Umbilical cord (tissue), 1 donor: ENCODE results near the gene NT5C1A. TPM values are rescaled to one million over a fixed set of nuclear protein-coding genes. Genes with fewer than 3 reads are reported as not detected.

Experiments used
- total RNA-seq: library from RNA; depleted of rRNA; stranded (reverse); fragments of >200 nt; gene quantifications from one replicate; pipeline ENCODE4 v1.2.3, GENCODE V29; 2014; ENCODE audit warnings: low replicate concordance; ENCODE audit not compliant: insufficient read depth

Gene NT5C1A
- total RNA-seq, 1 donor from 2014 or later: 2.9 TPM

Other genes starting within 250 kb of the NT5C1A start
- not detected for gene BMP8A, start 180.5 kb downstream of the NT5C1A start, total RNA-seq
- gene PABPC4, start 95.3 kb downstream of the NT5C1A start, total RNA-seq: 103 TPM
- gene HEYL, start 32.5 kb downstream of the NT5C1A start, total RNA-seq: 4.1 TPM
- 1.4 TPM for gene HPCAL4, start 19.3 kb upstream of the NT5C1A start, total RNA-seq
- gene PPIE, start 66.8 kb upstream of the NT5C1A start, total RNA-seq: 39.0 TPM
- not detected for gene OXCT2, start 99.2 kb upstream of the NT5C1A start, total RNA-seq
- 0.48 TPM for gene BMP8B, start 116.8 kb upstream of the NT5C1A start, total RNA-seq
- 26.7 TPM for gene TRIT1, start 211.4 kb upstream of the NT5C1A start, total RNA-seq
- 12.5 TPM for gene MYCL, start 229.8 kb upstream of the NT5C1A start, total RNA-seq